PC-3 (cell line): Measurements from ENCODE around the gene PGBD2. TPM values are rescaled to one million over a fixed set of nuclear protein-coding genes. Genes with fewer than 3 reads are reported as not detected.

Experiments
- ATAC-seq: fragments of 200-7000 bp; cut with Tn5 transposase; 2 replicates; pipeline ENCODE4 v1.9.1; 2020; ENCODE audit warnings: mild to moderate bottlenecking, moderate library complexity
- BruUV-seq: library from RNA; stranded (reverse); fragments of 400-500 nt; replicated peaks from 2 replicates; lab custom pipeline; 2021; lab: Mats Ljungman, UMichigan
- CTCF ChIA-PET: fragments of 300-600 bp; sonication (Branson Sonifier 250); formaldehyde crosslinking; loops from one replicate; lab custom pipeline; 2022; ENCODE audit warnings: antibody characterized with exemption; lab: Charles Lee
- POLR2A ChIA-PET: fragments of 300-600 bp; sonication (Branson Sonifier 250); formaldehyde crosslinking; loops from one replicate; lab custom pipeline; 2022; ENCODE audit warnings: antibody characterized with exemption; ENCODE audit not compliant: unreplicated experiment; lab: Charles Lee
- DNase-seq: peaks from one replicate; pipeline ENCODE4 v3.0.0-alpha.2; 2015
- H2AFZ ChIP-seq: fragments of 300-600 bp; sonication (generic); 2 replicates; pipeline ENCODE4 v1.6.0; 2016; ENCODE audit warnings: antibody characterized with exemption, low read length
- H3F3A ChIP-seq: fragments of 300-600 bp; sonication (generic); one replicate; pipeline ENCODE4 v1.6.0; 2017; ENCODE audit warnings: antibody characterized with exemption, low read length, control low read depth, mild to moderate bottlenecking; ENCODE audit not compliant: unreplicated experiment
- H3K27ac ChIP-seq: fragments of 300-600 bp; sonication (generic); 2 replicates; pipeline ENCODE4 v1.5.1; 2016; ENCODE audit warnings: mild to moderate bottlenecking, low read length
- H3K27me3 ChIP-seq: fragments of 300-600 bp; sonication (generic); 2 replicates; pipeline ENCODE4 v1.6.1; 2016; ENCODE audit warnings: low read length, mixed read lengths
- H3K36me3 ChIP-seq: fragments of 300-600 bp; sonication (generic); 2 replicates; pipeline ENCODE4 v1.6.1; 2016; ENCODE audit warnings: low read depth, mixed run types, low read length, mixed read lengths
- H3K4me1 ChIP-seq: fragments of 300-600 bp; sonication (generic); 2 replicates; pipeline ENCODE4 v1.5.1; 2016; ENCODE audit warnings: low read length; ENCODE audit not compliant: insufficient read depth
- H3K4me2 ChIP-seq: fragments of 300-600 bp; sonication (generic); 2 replicates; pipeline ENCODE4 v1.6.0; 2016; ENCODE audit warnings: low read length
- H3K4me3 ChIP-seq: fragments of 300-600 bp; sonication (generic); 2 replicates; pipeline ENCODE4 v1.5.1; 2016; ENCODE audit warnings: mild to moderate bottlenecking, low read length, mixed read lengths
- H3K79me2 ChIP-seq: fragments of 300-600 bp; sonication (generic); 2 replicates; pipeline ENCODE4 v1.6.1; 2017; ENCODE audit warnings: low read length, mixed read lengths
- H3K9ac ChIP-seq: fragments of 300-600 bp; sonication (generic); 2 replicates; pipeline ENCODE4 v1.6.0; 2016; ENCODE audit warnings: mild to moderate bottlenecking, low read length
- H3K9me2 ChIP-seq: fragments of 300-600 bp; sonication (generic); replicated peaks from 2 replicates; pipeline ENCODE4 v1.6.1; 2016; ENCODE audit warnings: mixed run types, low read length, mixed read lengths
- H3K9me3 ChIP-seq: fragments of 300-600 bp; sonication (generic); 2 replicates; pipeline ENCODE4 v1.6.1; 2016; ENCODE audit warnings: low read length, mixed read lengths
- H4K20me1 ChIP-seq: fragments of 300-600 bp; sonication (generic); 2 replicates; pipeline ENCODE4 v1.6.1; 2016; ENCODE audit warnings: low read length, mixed read lengths
- CTCF ChIP-seq: fragments of 300-600 bp; sonication (generic); conservative IDR thresholded peaks from 2 replicates; pipeline ENCODE4 v1.5.1; 2017; ENCODE audit warnings: antibody characterized with exemption, low read depth, mild to moderate bottlenecking, low read length
- EZH2 ChIP-seq: fragments of 300-600 bp; sonication (generic); IDR thresholded peaks from one replicate; pipeline ENCODE4 v1.6.1; 2017; ENCODE audit warnings: antibody characterized with exemption, mild to moderate bottlenecking, low read length; ENCODE audit not compliant: unreplicated experiment
- EZH2phosphoT487 ChIP-seq: fragments of 300-600 bp; sonication (generic); IDR thresholded peaks from 2 replicates; pipeline ENCODE4 v1.6.1; 2018; ENCODE audit warnings: mild to moderate bottlenecking, antibody characterized with exemption, low read length, borderline replicate concordance
- intact Hi-C: fragments of 100-400 bp; cut with micrococcal nuclease; formaldehyde crosslinking; loops from 2 replicates; pipeline ENCODE4 v1.9.0; 2023
- total RNA-seq: library from RNA; depleted of rRNA; stranded (reverse); fragments of >200 nt; gene quantifications from 2 replicates; pipeline ENCODE4 v1.2.3, GENCODE V29; 2014

Gene PGBD2
- total RNA-seq, 1 experiment from 2014 or later = 6.5 TPM

GRCh38 chr1:248913933-248914332 lies 7.9 kb downstream of the PGBD2 start:
- H2AFZ ChIP-seq = no peak overlapping the region
- ATAC-seq = no peak
- no peaks in the 10 kb centered on the region for H3K9me2 ChIP-seq
- BruUV-seq = no TSS peak
- intact Hi-C loops = no loop called here
- no peak overlapping the region for H3K27ac ChIP-seq
- no peak overlapping the region for H3K9ac ChIP-seq
- no peak for DNase-seq
- ChIA-PET POLR2A (no interaction called here), CTCF (no interaction called here)
- peaks cover 5% of the 10 kb centered on the region; the same call in 1 of the 2 replicates for H3K36me3 ChIP-seq
- TF ChIP-seq CTCF (no peak), EZH2 (no peak), EZH2phosphoT487 (no peak)
- H3K79me2 ChIP-seq = no peaks in the 10 kb centered on the region
- H3K9me3 ChIP-seq = no peaks in the 10 kb centered on the region
- no peaks in the 10 kb centered on the region for H4K20me1 ChIP-seq
- H3K4me1 ChIP-seq = no peaks in the 10 kb centered on the region
- H3F3A ChIP-seq = no peaks in the 10 kb centered on the region
- no peaks in the 10 kb centered on the region for H3K27me3 ChIP-seq
- no peak overlapping the region for H3K4me2 ChIP-seq
- no peak overlapping the region for H3K4me3 ChIP-seq

GRCh38 chr1:248914796-248915381 lies 8.9 kb downstream of the PGBD2 start:
- H3K4me2 ChIP-seq = no peak overlapping the region
- BruUV-seq = no TSS peak
- no peak overlapping the region for H3K9ac ChIP-seq
- no peaks in the 10 kb centered on the region for H3K79me2 ChIP-seq
- no peak overlapping the region for H3K27ac ChIP-seq
- no peak for ATAC-seq
- no peaks in the 10 kb centered on the region for H3K9me3 ChIP-seq
- no peak for DNase-seq
- H4K20me1 ChIP-seq = no peaks in the 10 kb centered on the region
- no peaks in the 10 kb centered on the region for H3F3A ChIP-seq
- no peak for TF ChIP-seq EZH2phosphoT487
- no peak for TF ChIP-seq EZH2
- no peak for TF ChIP-seq CTCF
- no peaks in the 10 kb centered on the region for H3K9me2 ChIP-seq
- intact Hi-C loops = no loop called here
- H3K4me1 ChIP-seq = no peaks in the 10 kb centered on the region
- H3K27me3 ChIP-seq = no peaks in the 10 kb centered on the region
- H2AFZ ChIP-seq = no peak overlapping the region
- ChIA-PET POLR2A (no interaction called here), CTCF (no interaction called here)
- H3K4me3 ChIP-seq = no peak overlapping the region
- peaks cover 5% of the 10 kb centered on the region; the same call in 1 of the 2 replicates for H3K36me3 ChIP-seq

GRCh38 chr1:248918131-248918530 lies 12.1 kb downstream of the PGBD2 start:
- no TSS peak for BruUV-seq
- Histone ChIP-seq H3K36me3 (peaks cover 5% of the 10 kb centered on the region; the same call in 1 of the 2 replicates), H3K4me2 (no peak overlapping the region), H3K27me3 (no peaks in the 10 kb centered on the region), H3K4me1 (no peaks in the 10 kb centered on the region; the same call in 1 of the 2 replicates), H3K27ac (no peak overlapping the region), H3K9ac (no peak overlapping the region), H3F3A (no peaks in the 10 kb centered on the region), H4K20me1 (no peaks in the 10 kb centered on the region), H3K9me3 (no peaks in the 10 kb centered on the region), H3K9me2 (no peaks in the 10 kb centered on the region), H3K4me3 (no peak overlapping the region), H3K79me2 (no peaks in the 10 kb centered on the region), H2AFZ (no peak overlapping the region)
- CTCF ChIA-PET = no interaction called here
- ATAC-seq = no peak
- POLR2A ChIA-PET = no interaction called here
- no peak for DNase-seq
- TF ChIP-seq EZH2phosphoT487 (no peak), CTCF (no peak), EZH2 (no peak)
- intact Hi-C loops = no loop called here
